Embryonic facial prominence (tissue), 1 donor: ENCODE results near the gene MAU2.
A peak's percentile ranks its signal among the peaks of the same experiment; 100 is the strongest.

Experiments
- DNase-seq: peaks from one replicate; pipeline ENCODE4 v3.0.0-alpha.2; 2016; ENCODE audit errors: extremely low spot score

Gene MAU2

GRCh38 chr19:19320361-19321140 is at the start of gene MAU2, which contains the start of gene SUGP1:
MAU2 (plus strand) TSS chr19:19320829; CDS start chr19:19320860, 31 bp downstream.
SUGP1 (minus strand) TSS chr19:19320509; CDS start chr19:19320496, 13 bp downstream.
- DNase-seq: peak; percentile 84

GRCh38 chr19:19271828-19272599 is 48.6 kb upstream of the MAU2 start:
- no peak for DNase-seq

GRCh38 chr19:19274146-19274545 is 46.5 kb upstream of the MAU2 start:
- DNase-seq: no peak

- no peak for DNase-seq
These were observed 45.7 kb upstream of the MAU2 start for GRCh38 chr19:19274716-19275565.

GRCh38 chr19:19276386-19276785 is 44.2 kb upstream of the MAU2 start:
- DNase-seq: no peak

- DNase-seq: no peak
These were observed 43.8 kb upstream of the MAU2 start for GRCh38 chr19:19276851-19277250.

- DNase-seq: no peak
These were observed 42.3 kb upstream of the MAU2 start for GRCh38 chr19:19278315-19278714.

- no peak for DNase-seq
These were observed 41.5 kb upstream of the MAU2 start for GRCh38 chr19:19279062-19279612.

GRCh38 chr19:19279853-19280252 is 40.8 kb upstream of the MAU2 start:
- DNase-seq: no peak

GRCh38 chr19:19280561-19280960 is 40.1 kb upstream of the MAU2 start:
- no peak for DNase-seq

- DNase-seq: no peak
These were observed 34.9 kb upstream of the MAU2 start for GRCh38 chr19:19285686-19286085.

GRCh38 chr19:19292607-19293006 is 28.0 kb upstream of the MAU2 start:
- no peak for DNase-seq

- DNase-seq: no peak
These were observed 25.7 kb upstream of the MAU2 start for GRCh38 chr19:19294914-19295313.

- no peak for DNase-seq
These were observed 23.5 kb upstream of the MAU2 start for GRCh38 chr19:19296953-19297689.

- no peak for DNase-seq
These were observed 22.9 kb upstream of the MAU2 start for GRCh38 chr19:19297759-19298158.

- no peak for DNase-seq
These were observed 20.0 kb upstream of the MAU2 start for GRCh38 chr19:19300613-19301012.

- DNase-seq: no peak
These were observed 17.2 kb upstream of the MAU2 start for GRCh38 chr19:19303411-19303810.

- DNase-seq: no peak
These were observed 16.3 kb upstream of the MAU2 start for GRCh38 chr19:19304186-19304965.

GRCh38 chr19:19305066-19305465 is 15.6 kb upstream of the MAU2 start:
- no peak for DNase-seq

GRCh38 chr19:19305696-19306095 is 14.9 kb upstream of the MAU2 start:
- DNase-seq: no peak
